ENCODE measurements around the gene PSMD1.
A peak's percentile ranks its signal among the peaks of the same experiment; 100 is the strongest.
"Not testable (repeated sequence)": the region's sequence is repeated elsewhere in the genome, so short reads cannot be mapped to it uniquely, and the experiment has no call there.

PSMD1 gene

DNA sequence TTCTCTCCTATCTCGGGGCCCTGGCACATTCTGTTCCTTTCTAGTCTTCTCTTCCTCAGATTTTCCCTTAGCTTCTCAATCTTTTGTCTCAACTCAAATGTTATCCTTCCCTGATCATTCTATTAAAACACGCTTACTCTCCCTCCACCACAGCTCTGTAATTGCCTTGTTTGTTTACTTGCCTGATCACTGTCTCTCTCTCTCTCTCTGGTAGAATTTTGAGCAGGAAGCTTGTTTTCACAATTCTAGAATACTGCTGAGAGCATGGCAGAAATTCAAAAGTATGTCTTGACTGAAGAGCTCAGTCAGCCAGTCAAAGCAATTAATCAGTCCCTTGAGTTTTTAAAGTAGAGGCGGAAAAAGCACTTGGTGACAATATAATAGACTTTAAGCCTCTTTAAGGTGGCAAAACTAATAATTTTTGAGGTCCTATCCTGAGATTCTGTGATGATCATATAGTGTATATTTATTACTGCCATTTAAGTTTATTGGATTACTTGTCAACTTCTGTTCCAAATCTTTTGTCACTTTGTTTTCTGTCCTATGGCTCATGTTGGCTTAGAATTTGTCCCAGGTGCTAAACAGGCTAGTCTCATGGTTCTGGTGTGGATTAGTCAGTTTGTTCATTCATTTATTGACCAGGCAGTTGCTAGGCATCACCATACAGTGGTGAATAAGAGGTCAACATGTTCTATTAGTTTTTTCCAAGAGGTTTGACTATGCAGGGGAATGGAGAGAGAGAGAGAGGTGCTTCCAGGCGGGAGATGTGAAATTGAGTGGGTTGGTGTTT, 2.3 kb downstream of the PSMD1 start:
- no peak for DNase-seq

DNA sequence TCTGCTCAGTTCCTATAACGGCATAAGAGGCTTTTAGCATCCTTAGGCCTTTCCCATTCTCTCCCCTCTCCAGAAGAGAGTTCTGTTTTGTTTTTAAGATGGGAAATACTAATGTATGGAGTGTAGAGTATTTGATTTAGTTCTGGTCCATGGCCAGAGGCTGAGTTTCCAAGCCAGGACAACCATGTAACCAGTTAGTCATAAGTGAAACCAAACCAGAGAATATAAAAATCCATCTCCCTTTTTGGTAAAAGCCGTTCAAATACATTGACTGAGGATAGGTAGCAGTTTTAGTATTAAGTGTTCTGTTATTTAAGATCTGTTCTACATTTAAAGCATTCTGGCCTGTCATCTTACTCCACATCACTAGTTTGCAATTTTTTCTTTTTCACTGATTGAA, 3.1 kb downstream of the PSMD1 start:
- DNase-seq = no peak

DNA sequence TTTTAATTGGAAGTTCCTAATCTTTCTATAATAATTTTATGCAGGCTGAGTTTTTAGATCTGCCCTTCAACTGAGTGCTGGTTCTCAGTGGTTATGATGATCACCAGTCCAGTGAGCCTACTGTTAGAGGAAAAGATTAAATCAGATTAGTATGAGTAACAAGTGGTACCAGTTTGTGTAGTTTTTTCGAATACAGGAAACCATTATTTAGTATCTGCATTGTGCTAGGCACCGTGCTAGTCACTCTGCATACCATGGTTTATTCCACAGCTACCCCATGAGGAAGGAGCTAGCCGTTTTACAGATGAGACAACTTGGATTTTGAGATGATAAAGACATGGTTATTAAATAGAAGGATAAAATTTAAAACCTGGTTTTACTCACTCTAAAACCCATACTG, 6.1 kb downstream of the PSMD1 start:
- no peak for DNase-seq

DNA sequence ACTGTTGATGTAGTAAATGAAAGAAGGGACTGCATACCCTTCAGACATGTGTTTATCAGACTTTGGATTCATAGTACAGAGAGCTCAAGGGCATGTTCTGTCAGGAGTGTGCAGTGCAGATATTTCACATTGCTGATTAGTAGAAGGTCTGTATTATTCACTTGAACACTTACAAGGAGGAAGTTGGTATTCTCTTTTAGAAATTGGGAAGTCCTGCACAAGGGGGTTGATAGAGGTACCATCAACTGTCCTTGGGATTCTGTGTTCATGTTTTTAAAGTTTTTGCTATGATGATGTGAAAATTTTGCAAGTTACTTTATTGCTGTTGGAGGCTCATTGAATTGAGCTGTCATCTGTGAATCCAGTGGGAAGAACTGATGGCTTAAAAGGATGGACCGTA, 6.7 kb downstream of the PSMD1 start:
- peak in 1 of 2 experiments; percentile 15 for DNase-seq

DNA sequence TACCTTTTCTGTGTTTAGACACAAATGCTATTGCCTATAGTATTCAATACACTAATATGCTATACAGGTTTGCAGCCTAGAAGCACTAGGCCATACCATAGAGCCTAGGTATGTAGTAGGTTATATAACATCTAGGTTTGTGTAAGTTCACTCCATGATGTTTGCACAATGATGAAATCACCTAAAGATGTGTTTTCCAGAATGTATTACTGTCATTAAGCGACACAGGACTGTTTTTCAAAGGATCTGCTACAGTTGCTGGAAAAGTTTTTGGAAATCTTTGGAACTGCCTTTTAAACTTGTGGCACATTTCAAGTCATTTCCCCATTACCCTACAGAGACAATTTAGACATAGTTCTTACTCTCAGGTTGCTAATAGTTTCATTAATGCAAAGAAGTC, 9.3 kb downstream of the PSMD1 start:
- no peak for DNase-seq

DNA sequence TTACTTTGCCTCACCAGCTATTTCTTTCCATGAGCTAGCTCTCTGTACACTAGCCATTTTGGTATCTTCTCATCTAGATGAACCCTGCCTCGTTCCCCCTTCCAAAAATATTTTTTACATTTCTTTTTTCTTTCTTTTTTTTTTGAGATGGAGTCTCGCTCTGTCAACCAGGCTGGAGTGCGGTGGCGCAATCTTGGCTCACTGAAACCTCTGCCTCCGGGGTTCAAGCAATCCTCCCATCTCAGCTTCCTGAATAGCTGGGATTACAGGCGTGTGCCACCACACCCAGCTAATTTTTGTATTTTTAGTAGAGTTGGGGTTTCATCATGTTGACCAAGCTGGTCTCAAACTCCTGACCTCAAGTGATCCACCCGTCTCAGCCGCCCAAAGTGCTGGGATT, 10.9 kb downstream of the PSMD1 start:
- DNase-seq = not testable (repeated sequence)

DNA sequence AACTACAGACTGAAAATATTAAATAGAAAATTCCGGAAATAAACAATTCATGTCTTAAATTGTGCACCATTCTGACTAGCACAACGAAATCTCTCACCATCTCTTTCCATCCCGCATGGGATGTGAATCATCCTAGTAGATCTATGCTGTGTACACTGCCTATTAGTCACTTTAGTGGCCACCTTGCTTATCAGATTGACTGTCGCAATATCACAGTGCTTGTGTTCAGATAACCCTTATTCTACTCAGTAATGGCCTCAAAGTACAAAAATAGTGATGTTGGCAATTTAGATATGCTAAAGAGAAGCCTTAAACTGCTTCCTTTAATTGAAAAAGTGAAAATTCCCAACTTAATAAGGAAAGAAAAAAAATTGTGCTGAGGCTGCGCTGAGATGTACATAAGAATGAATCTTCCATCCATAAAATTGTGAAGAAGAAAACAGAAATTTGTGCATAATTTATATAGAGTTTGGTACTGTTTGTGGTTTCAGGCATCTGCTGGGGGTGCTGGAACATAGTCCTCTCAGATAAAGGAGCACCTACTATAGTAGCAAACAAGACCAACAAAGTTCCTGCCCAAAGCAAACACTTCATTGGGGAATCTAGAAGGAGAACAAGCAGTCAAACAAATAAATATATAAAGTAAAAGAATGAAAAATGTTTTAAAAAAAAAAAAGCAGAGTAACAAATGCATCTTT, 12.0 kb downstream of the PSMD1 start:
- no peak for DNase-seq

DNA sequence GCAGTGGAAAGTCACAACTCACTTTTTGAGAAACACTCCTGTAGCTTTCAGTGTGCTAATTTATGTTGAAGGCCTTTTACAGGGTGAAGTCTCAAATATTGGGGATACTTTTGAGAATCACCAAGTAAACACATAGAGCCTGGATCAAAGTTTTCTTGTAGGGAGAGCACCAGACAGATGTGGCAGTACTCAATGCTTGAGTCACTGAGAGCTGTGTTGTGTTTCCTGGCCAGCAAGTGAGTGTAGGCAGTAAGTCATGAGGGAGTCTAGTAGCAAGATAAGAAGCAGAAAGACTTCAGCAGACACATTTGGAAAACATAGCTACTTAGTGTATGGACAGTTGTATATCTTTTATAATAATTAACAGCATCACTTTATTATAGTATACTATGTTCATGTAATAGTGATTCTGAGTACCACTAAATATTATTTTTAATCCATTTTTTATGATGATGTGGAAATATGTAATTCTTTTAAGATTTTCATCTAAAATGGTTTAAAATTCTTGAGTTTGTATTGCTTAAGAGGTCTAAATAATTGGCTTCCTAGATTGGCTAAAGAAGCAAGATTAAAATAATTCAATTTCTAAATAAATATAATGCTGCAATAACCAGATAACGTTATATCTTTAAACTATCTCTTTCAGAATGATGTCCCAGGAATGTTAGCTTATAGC, 12.8 kb downstream of the PSMD1 start:
- no peak for DNase-seq

DNA sequence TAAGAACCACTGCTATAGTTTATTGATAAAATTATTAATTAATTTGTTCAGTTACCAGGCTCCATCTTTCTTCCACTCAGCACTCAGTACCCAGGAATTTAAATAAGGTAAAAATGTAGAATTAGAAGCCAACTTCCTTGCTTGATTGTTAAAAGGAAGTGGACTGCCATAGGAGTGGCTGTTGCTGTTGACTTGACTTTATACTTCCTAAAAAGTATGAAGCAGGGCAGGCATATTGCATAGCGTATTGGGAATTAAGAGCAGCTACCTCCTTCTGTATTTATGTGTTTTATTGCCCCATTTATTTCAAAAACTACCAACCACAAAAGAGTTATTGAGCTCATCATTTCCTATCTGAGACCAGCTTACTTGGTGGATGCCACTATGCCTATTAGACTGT, 27.9 kb downstream of the PSMD1 start:
- DNase-seq = no peak

DNA sequence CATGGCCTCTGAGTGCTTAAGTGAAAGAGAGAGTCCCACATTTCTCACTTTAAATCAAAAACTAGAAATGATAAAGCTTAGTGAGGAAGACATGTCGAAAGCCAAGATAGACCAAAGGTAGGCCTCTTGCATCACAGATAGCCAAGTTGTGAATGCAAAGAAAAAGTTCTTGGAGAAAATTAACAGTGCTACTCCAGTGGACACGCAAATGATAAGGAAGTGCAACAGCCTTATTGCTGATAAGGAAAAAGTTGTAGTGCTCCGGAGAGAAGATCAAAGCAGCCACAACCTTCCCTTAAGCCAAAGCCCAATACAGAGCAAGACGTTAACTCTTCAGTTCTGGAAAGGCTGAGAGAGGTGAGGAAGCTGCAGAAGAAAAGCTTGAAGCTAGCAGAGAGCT, 32.1 kb downstream of the PSMD1 start:
- DNase-seq = no peak

DNA sequence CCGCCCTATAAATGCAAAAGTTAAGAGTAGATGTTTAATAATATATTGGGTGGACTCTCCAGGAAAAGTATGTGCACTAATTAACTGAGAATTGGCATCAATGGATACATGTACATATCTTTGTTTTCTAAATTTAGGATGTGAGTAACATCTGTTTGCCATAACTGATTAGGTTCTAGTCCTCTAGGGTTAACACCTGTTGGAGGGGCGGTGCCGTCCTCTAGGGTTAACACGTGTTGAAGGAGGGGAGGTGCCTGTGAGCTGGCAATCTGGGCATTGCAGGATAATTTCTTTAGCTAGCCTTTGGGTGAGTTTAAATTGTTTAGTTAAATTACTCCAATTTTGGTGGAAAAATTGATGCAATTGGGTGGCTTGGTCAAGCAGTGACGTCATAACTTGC, 37.3 kb downstream of the PSMD1 start:
- DNase-seq = no peak

DNA sequence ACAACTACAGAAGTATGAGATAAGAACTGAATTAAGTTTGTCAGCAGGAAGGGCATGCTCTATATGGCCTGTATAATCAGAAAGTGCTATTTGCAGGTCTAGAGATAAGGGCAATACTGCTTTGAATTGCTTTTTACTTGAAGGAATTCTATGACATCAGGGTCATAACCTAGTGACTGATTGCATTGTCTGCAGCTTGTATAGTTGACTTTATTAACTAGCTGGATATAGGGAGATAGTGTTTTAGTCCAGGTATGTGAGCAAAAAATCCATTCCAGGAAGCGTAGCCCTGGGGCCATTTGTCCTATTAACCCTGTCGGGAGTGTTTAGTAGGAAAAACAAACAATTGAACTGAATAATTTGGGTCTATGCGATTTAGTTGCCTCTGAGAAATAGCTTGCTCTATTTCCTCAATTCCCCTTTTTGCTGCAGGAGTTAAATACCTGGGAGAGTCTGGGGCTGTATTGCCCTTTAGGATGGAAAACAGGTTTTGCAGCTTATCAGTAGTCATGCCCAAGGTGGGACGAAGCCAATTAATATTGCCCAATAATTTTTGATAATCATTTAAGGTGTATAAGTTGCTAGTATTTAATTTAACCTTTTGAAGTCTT, 38.2 kb downstream of the PSMD1 start:
- no peak for DNase-seq

DNA sequence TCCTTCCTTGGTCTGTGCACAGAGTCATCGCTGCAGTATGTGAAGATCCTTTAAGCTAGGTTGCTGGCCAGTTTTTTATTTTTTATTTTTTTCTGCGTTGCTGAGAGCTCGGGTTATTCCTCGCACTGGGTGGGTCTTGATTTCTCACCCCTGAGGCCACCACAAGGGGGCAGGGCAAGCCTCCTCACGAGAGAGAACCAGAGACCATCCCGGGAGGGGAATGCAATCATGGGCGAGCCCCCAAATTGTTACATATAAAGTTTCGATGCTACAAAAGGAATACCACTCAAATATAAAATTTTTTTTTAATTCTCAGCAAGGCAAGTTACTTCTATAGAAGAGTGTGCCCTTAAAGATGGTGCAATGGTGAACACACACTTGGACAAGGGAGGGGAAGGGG, 43.3 kb downstream of the PSMD1 start:
- DNase-seq = no peak

DNA sequence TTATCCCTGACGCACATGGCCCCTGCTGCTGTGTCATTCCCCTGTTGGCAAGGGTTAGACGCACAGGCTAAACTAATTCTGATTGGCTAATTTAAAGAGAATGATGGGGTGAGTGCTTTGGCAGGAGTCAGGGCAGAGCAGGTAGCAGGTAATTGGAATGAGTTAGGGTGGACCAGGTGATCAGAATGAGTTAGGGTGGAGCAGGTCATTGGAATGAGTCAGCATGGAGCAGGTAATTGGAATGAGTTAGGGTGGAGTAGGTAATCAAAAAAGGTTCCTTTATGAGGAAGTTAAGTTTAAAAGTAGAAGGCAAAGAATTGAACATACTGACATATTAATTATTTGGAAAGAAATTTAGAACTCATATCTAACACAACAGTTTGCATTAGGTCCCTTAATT, 43.7 kb downstream of the PSMD1 start:
- DNase-seq = not testable (repeated sequence)

DNA sequence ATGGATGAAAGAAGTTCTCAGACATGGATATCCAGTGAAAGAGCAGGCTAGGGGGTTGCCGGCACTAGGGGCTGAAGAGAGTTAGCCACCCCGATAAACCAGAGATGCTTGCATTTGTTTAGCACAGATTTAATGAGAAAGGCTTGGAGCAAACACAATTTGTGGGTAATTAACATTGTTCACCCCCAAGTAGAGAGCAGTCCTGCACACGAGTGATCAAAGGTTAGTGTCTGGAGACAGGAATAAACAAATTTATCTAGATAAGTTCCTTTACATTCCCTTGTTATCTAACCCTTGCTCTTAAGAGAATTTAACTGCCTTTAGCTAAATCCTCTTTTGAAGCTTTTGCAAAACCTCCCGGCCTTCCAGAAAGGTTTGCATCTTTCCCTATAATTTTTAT, 44.3 kb downstream of the PSMD1 start:
- no peak for DNase-seq

DNA sequence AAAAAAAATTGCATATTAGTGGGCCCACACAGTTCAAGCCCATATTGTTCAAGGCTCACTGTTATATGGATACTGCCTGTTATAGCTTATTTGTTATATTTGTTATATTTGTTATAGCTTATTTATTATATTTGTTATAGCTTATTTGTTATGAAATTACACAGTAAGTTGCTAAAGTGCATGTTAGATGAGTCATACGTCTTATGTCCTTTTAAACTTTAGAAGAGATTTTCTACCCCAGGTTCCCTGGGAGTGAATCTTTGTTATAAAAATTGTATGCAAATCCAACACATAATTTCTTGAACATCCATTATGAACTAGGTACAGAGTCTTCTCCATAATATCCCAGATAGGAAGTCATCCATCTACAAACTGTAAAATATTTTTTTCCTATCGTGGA, 46.1 kb downstream of the PSMD1 start:
- DNase-seq = no peak

DNA sequence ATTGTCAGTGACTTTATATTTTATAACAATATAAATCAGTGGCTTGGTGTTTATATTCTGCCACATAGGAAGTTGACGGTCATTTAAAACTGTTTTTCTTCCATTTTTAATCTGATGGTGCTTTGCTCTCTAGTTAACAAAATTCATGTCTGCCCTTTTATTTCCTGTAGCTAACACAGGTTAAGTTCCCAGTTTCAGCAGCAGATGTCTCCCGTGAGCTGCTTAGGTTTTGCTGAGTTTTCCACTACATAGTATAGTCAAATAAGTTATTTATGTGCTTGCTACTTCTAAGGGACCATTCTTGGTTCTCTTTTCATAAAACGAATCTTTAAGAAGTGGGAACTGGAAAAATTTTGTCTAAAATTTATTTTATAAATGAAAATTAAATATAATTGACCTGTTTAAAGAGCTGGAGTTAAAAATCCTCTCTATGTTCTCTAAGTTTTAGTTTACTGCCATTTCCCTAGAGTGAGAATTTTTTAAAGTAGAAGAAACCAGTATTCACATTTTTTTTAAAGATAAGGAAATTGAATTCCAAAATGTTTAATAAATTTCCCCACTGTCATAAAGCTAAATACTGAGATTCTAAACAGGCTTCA, 47.5 kb downstream of the PSMD1 start:
- DNase-seq = peak; percentile 51 to 52

DNA sequence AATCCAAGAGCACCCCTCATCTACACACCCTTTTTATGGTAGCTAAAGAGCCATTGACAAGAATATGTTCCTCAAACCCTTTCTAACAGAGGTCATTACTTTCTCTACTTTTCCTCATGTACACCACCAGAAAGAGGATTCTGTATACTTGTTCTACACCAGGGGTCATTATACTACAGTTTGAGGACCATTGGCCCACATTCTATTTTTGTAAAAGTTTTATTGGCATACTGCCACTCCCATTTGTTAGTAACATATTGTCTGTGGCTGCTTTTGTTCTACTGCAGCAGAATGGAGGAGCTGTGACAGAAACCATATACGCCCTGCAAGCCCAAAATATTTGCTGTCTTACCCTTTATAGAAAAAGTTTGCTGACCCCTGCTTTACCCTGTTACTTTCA, 53.9 kb downstream of the PSMD1 start:
- peak in 1 of 2 experiments; percentile 1 for DNase-seq

DNA sequence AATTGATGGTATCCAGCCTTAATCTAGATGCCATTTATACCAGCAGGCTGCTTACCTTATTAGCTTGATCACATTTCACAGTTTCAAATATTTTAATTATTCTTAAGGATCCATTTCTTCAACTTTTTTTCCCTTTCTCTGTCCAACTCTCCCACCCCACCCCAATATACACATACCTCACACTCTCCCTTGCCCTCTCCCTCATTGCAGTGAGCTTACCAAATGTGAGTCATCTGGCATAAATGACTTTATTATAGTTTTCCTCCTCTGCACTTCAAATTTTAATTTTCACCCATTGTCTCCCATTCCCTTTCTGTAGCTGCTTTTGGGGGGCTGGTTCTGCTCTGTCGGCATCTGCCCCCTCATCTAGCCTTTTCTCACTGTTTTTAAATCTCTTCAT, 55.3 kb downstream of the PSMD1 start:
- no peak for DNase-seq

DNA sequence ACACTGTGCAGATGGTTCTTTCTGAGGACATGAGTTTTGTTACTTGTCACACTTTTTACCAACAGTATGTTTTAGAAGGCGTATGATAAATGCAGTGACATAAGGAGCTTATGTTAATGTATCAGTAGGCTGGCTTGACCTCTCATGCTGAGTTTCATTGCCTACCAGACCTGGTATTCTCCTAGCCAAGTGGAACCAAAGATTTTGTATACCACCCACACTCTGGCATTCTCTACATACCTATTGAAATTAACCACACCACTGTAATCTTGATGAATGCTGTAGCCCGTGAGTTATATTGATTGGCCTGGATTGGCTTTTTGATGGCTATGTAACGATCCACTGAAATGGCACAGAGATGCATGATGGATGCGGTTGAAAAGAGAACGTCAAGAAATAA, 56.8 kb downstream of the PSMD1 start:
- no peak for DNase-seq

DNA sequence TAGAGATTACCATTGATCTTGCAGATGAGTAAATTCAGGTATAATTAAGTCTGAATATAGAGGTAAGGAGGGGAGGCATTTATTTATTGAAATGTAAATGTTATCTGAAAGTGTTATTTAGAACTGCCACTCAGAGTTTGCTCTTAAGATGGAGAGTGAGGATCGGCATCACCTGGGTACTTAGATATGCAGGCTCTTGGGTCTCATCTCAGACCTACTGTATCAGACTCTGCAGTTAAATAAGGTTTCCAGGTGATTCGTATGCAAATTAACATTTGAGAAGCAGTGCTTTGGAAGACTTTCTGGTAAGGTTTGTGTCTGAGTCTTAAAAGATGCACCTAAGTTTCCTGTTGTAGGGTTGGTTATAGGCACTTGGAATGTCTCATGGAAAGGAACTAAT, 59.0 kb downstream of the PSMD1 start:
- DNase-seq = no peak

DNA sequence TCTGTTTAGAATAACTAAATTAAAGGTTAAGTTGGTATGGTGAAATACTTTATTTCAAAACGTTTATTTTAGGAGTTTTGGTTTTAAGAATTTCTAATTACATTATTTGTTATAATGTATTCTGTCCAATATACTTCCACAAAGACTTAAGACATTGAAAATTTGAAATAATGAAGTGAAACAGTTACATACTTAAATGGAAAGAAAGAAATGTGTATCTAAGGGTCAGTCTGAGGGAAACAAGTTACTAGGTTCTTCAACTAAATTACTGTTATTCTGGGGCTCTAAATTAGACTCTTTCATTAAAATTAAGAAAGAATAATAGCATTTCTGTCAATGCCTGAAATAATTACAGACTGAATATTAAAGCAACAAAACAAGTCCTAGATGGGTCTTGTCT, 60.5 kb downstream of the PSMD1 start:
- DNase-seq = no peak

DNA sequence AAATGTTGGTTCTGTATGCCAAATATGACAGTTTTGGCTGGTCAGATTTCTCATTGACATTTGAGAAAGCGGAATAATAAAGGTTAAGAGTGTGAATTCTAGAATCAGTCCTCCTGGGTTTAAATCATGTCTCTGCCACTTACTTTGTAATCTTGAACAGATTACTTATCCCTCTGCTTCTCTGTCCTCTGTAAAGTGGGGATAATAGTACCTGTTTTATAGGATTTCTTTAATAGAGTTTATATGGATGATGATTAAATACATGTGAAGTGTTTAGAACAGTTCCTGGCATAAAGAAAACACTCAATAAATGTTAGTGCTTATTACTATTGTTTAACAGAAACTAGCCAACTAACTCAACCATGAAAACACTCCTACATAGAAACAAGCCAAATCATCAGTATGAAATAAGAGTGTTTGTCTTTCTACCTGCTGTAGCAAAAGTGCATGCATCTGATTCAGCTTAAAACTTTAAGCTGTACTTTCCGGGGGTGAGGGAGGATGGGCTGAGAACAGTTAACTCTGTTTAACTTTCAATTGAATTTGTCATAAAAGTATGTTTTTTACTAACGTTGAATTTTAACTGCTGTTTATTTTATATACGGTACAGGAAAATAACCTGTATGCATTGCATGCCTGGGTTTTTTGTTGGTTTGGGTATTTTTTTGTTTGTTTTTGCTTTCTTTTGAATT, 61.4 kb downstream of the PSMD1 start:
- DNase-seq = no peak
